B cell (primary cell): ENCODE measurements around the gene MDGA2.

Experiments
- CTCF ChIP-seq: fragments of 200-600 bp; IDR thresholded peaks from one replicate; pipeline ENCODE4 v1.8.0; 2022; ENCODE audit warnings: antibody characterized with exemption, mild to moderate bottlenecking
- EZH2 ChIP-seq: IDR thresholded peaks from 2 replicates; pipeline ENCODE4 v1.6.1; 2012; ENCODE audit warnings: borderline replicate concordance, low read depth, mild to moderate bottlenecking, moderate library complexity, low read length; ENCODE audit not compliant: insufficient read depth, poor library complexity, severe bottlenecking

GRCh38 chr14:47148686-47149085 lies 526.7 kb downstream of the MDGA2 start:
- TF ChIP-seq CTCF (no peak), EZH2 (no peak)
